SK-N-MC (cell line): ENCODE data around the gene GGT6.

ENCODE experiments used
- EZH2 ChIP-seq: fragments of 200-600 bp; sonication (generic); IDR thresholded peaks from one replicate; pipeline ENCODE4 v1.6.1; 2017; ENCODE audit warnings: antibody characterized with exemption
- FOXP2 ChIP-seq: optimal IDR thresholded peaks from 2 replicates; pipeline ENCODE3; 2011; ENCODE audit warnings: mild to moderate bottlenecking, moderate library complexity; ENCODE audit not compliant: insufficient read depth; ENCODE audit errors: extremely low read length, control extremely low read depth

- TF ChIP-seq EZH2 (no peak), FOXP2 (no peak)
Observed at GRCh38 chr17:4523946-4524345, 36.4 kb downstream of the GGT6 start.
